GM13977 (cell line): ENCODE measurements around the gene OR5B21.

ENCODE experiments used
- DNase-seq: peaks from one replicate; pipeline ENCODE4 v3.0.0; 2012; ENCODE audit warnings: low spot score
- CTCF ChIP-seq: IDR thresholded peaks from 2 replicates; pipeline ENCODE4 v1.5.1; 2012; ENCODE audit warnings: mild to moderate bottlenecking, control low read depth; ENCODE audit not compliant: insufficient read depth; ENCODE audit errors: extremely low read depth, missing control alignments
- in situ Hi-C: fragments of 300-500 bp; cut with MboI; formaldehyde crosslinking; loops from one replicate; pipeline ENCODE4 v1.12.0; 2022; ENCODE audit warnings: low sequenced_read_pairs, low pct_unique_long_range_greater_than_20kb, mixed read lengths, inconsistent platforms; ENCODE audit not compliant: unreplicated experiment

The OR5B21 gene

GRCh38 chr11:58498464-58498863 is 9.4 kb downstream of the OR5B21 start:
- in situ Hi-C loops, result no loop called here
- no peak for DNase-seq
- TF ChIP-seq CTCF, result no peak

- in situ Hi-C loops, result no loop called here
- no peak for DNase-seq
- TF ChIP-seq CTCF, result no peak
Measured at GRCh38 chr11:58497951-58498350, 10.0 kb downstream of the OR5B21 start.

GRCh38 chr11:58495906-58496305 is 12.0 kb downstream of the OR5B21 start:
- no peak for DNase-seq
- in situ Hi-C loops, result no loop called here
- no peak for TF ChIP-seq CTCF

- TF ChIP-seq CTCF, result no peak
- DNase-seq, result no peak
- in situ Hi-C loops, result no loop called here
Measured at GRCh38 chr11:58494101-58494500, 13.8 kb downstream of the OR5B21 start.

GRCh38 chr11:58493676-58494075 is 14.2 kb downstream of the OR5B21 start:
- no peak for TF ChIP-seq CTCF
- no peak for DNase-seq
- in situ Hi-C loops, result no loop called here

GRCh38 chr11:58490827-58491226 is 17.1 kb downstream of the OR5B21 start:
- in situ Hi-C loops, result no loop called here
- no peak for DNase-seq
- TF ChIP-seq CTCF, result no peak

GRCh38 chr11:58487170-58487569 is 20.7 kb downstream of the OR5B21 start:
- in situ Hi-C loops, result no loop called here
- TF ChIP-seq CTCF, result no peak
- no peak for DNase-seq
